Measurements from ENCODE around the gene MIPOL1.

MIPOL1 gene

GRCh38 chr14:37436519-37436918 is 238.8 kb downstream of the MIPOL1 start:
- POLR2A ChIA-PET, result no interaction called here
- no peak for TF ChIP-seq CTCF (IDR thresholded peaks at IDR 0.05; ENCODE audit: control extremely low read depth, extremely low read depth, low read depth, missing control alignments)

DNA sequence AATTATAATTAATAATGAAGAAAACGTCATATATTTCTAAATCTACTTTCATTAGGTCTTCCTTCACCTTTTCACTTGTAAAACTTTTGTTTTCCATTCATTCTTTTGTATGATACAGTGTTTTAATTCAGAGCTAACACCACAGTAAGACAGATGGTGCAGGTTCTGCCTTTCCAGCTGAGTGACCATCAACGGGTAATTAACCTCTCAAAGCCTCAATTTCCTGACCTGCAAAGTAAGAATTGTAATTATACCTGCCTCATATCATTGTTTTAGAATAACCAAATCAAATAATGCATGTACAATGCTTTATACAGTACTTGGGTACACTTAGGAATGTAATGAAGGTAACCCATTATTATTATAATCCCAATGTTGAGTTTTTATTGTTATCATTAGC is 239.8 kb downstream of the MIPOL1 start:
- DNase-seq (ENCODE audit: extremely low spot score), result no peak
- no peak for TF ChIP-seq CTCF (IDR thresholded peaks at IDR 0.05; ENCODE audit: control extremely low read depth, extremely low read depth, low read depth, missing control alignments)
- ChIA-PET POLR2A (no interaction called here), CTCF (no interaction called here)

More at GRCh38 chr14:37436519-37436918, 238.8 kb downstream of the MIPOL1 start:
- CTCF ChIA-PET, result interaction anchor here (1.1 kb wide), 1 partner anchor 11 kb away, joined by 3 read pairs; no protein-coding TSS in a partner anchor
- DNase-seq (ENCODE audit: extremely low spot score), result no peak

- ChIA-PET POLR2A (no interaction called here), CTCF (interaction anchor here (0.8 kb wide), 1 partner anchor 8 kb away, joined by 3 read pairs; no protein-coding TSS in a partner anchor)
- no peak for DNase-seq (ENCODE audit: extremely low spot score)
- no peak for TF ChIP-seq CTCF (IDR thresholded peaks at IDR 0.05; ENCODE audit: control extremely low read depth, extremely low read depth, low read depth, missing control alignments)
Measured at GRCh38 chr14:37438444-37438843, 240.7 kb downstream of the MIPOL1 start.

GRCh38 chr14:37443461-37443860 is 245.7 kb downstream of the MIPOL1 start:
- TF ChIP-seq CTCF (IDR thresholded peaks at IDR 0.05; ENCODE audit: control extremely low read depth, extremely low read depth, low read depth, missing control alignments), result no peak
- no peak for DNase-seq (ENCODE audit: extremely low spot score)
- POLR2A ChIA-PET, result no interaction called here
- CTCF ChIA-PET, result no interaction called here

DNA sequence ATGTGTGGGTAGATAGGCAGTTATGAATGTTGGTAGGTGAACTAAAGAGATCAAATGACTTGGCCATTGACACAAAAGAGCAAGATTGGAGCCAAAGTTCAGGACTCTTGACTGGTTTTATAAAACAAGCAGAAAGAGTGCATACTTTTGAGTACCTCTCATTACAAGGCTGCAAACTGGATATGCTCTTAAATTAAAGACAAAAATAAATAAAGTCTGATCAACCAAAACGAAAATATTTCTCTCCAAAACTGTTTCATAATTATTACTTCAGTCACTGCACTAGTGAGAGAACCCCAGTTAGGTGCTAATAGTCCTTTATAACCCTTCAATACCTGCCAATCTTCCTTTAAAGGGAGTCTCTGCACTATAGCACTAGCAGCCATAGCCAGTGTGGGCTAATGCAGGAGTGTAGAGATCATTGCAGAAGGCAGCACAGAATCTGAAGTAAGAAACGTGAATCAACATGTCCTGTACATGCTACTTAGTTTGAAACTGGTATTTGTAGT is 250.2 kb downstream of the MIPOL1 start:
- ChIA-PET CTCF (no interaction called here), POLR2A (no interaction called here)
- TF ChIP-seq CTCF (IDR thresholded peaks at IDR 0.05; ENCODE audit: control extremely low read depth, extremely low read depth, low read depth, missing control alignments), result no peak
- DNase-seq (ENCODE audit: extremely low spot score), result no peak

- no peak for TF ChIP-seq CTCF (IDR thresholded peaks at IDR 0.05; ENCODE audit: control extremely low read depth, extremely low read depth, low read depth, missing control alignments)
Measured at GRCh38 chr14:37452323-37452722, 254.6 kb downstream of the MIPOL1 start.

GRCh38 chr14:37453985-37454384 is 256.2 kb downstream of the MIPOL1 start:
- CTCF ChIA-PET, result no interaction called here
- POLR2A ChIA-PET, result no interaction called here
- no peak for TF ChIP-seq CTCF (IDR thresholded peaks at IDR 0.05; ENCODE audit: control extremely low read depth, extremely low read depth, low read depth, missing control alignments)
- no peak for DNase-seq (ENCODE audit: extremely low spot score)

More at GRCh38 chr14:37452323-37452722, 254.6 kb downstream of the MIPOL1 start:
- ChIA-PET CTCF (no interaction called here), POLR2A (no interaction called here)
- no peak for DNase-seq (ENCODE audit: extremely low spot score)

All from GM10248 (cell line).